ENCODE data around the gene FBXO11.
A peak's percentile ranks its signal among the peaks of the same experiment; 100 is the strongest.
"Not testable (repeated sequence)": the region's sequence is repeated elsewhere in the genome, so short reads cannot be mapped to it uniquely, and the experiment has no call there.

FBXO11 gene

GRCh38 chr2:47868611-47869352 is 37.5 kb downstream of the FBXO11 start:
- Histone ChIP-seq H3K4me3 (ENCODE audit: low read length) (no peak overlapping the region), H3K4me1 (ENCODE audit: control insufficient read depth, insufficient read depth, low read length) (peaks cover 27% of the 10 kb centered on the region), H3K36me3 (ENCODE audit: insufficient read depth, low read length) (peaks cover 19% of the 10 kb centered on the region), H3K4me2 (ENCODE audit: low read length) (no peak overlapping the region), H3K9me3 (replicated peaks; ENCODE audit: low read length) (no peaks in the 10 kb centered on the region), H3K27me3 (ENCODE audit: control insufficient read depth, insufficient read depth, low read length) (no peaks in the 10 kb centered on the region), H3K9ac (ENCODE audit: low read depth, low read length) (no peak overlapping the region)

DNA sequence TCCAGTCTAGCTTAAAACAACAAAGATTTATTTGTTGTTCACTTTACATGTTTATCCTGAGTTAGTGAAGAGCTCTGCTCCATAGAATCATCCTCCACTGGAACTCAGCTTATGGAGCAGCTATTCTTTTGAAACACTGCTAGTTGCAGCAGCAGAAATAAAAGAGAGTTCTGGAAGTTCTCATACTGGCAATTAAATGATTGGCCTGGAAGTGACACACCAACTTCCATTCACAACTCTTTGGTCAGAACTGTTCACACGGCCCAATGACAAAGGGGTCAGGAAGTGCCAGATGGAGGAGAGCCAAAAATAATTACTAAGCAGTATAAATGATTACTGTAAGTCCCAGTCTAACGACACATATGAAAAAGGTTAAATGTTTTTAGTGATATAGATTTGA is 39.1 kb downstream of the FBXO11 start:
- H3K4me2 ChIP-seq (ENCODE audit: low read length): peak overlapping the region; percentile 23
- no peak overlapping the region for H3K4me3 ChIP-seq (ENCODE audit: low read length)
- H3K9ac ChIP-seq (ENCODE audit: low read depth, low read length): no peak overlapping the region
- peaks cover 11% of the 10 kb centered on the region for H3K36me3 ChIP-seq (ENCODE audit: insufficient read depth, low read length)
- H3K9me3 ChIP-seq (replicated peaks; ENCODE audit: low read length): no peaks in the 10 kb centered on the region
- peaks cover 27% of the 10 kb centered on the region for H3K4me1 ChIP-seq (ENCODE audit: control insufficient read depth, insufficient read depth, low read length)
- no peaks in the 10 kb centered on the region for H3K27me3 ChIP-seq (ENCODE audit: control insufficient read depth, insufficient read depth, low read length)

GRCh38 chr2:47864566-47864965 is 41.7 kb downstream of the FBXO11 start:
- H3K4me1 ChIP-seq (ENCODE audit: control insufficient read depth, insufficient read depth, low read length): peaks cover 17% of the 10 kb centered on the region
- no peak overlapping the region for H3K9ac ChIP-seq (ENCODE audit: low read depth, low read length)
- peaks cover 9% of the 10 kb centered on the region for H3K36me3 ChIP-seq (ENCODE audit: insufficient read depth, low read length)
- no peaks in the 10 kb centered on the region for H3K27me3 ChIP-seq (ENCODE audit: control insufficient read depth, insufficient read depth, low read length)
- H3K4me3 ChIP-seq (ENCODE audit: low read length): no peak overlapping the region
- H3K9me3 ChIP-seq (replicated peaks; ENCODE audit: low read length): no peaks in the 10 kb centered on the region
- no peak overlapping the region for H3K4me2 ChIP-seq (ENCODE audit: low read length)

DNA sequence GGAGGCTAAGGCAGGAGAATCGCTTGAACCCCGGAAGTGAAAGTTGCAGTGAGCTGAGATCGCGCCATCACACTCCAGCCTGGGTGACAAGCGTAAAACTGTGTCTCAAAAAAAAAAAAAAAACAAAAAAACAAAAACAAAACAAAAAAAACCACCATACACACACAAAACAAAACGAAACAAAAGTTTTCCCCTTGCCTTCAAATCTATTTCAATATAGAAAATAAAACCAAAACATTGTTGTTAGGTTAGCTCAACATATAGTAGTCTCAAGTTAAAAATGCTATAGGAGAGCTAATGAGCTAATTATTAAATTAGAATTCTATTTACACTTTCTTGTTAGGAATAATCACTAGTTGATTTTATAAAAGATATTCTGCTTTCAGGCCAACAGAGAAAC is 43.3 kb downstream of the FBXO11 start:
- H3K4me3 ChIP-seq (ENCODE audit: low read length): no peak overlapping the region
- H3K4me1 ChIP-seq (ENCODE audit: control insufficient read depth, insufficient read depth, low read length): peaks cover 13% of the 10 kb centered on the region
- H3K4me2 ChIP-seq (ENCODE audit: low read length): no peak overlapping the region
- H3K36me3 ChIP-seq (ENCODE audit: insufficient read depth, low read length): peaks cover 3% of the 10 kb centered on the region
- H3K9me3 ChIP-seq (replicated peaks; ENCODE audit: low read length): no peaks in the 10 kb centered on the region
- H3K9ac ChIP-seq (ENCODE audit: low read depth, low read length): no peak overlapping the region
- no peaks in the 10 kb centered on the region for H3K27me3 ChIP-seq (ENCODE audit: control insufficient read depth, insufficient read depth, low read length)

- not testable (repeated sequence) for H3K27me3 ChIP-seq (ENCODE audit: control insufficient read depth, insufficient read depth, low read length); H3K4me1 ChIP-seq (ENCODE audit: control insufficient read depth, insufficient read depth, low read length); H3K4me3 ChIP-seq (ENCODE audit: low read length); H3K36me3 ChIP-seq (ENCODE audit: insufficient read depth, low read length); H3K4me2 ChIP-seq (ENCODE audit: low read length); H3K9ac ChIP-seq (ENCODE audit: low read depth, low read length); H3K9me3 ChIP-seq (replicated peaks; ENCODE audit: low read length)
Observed at GRCh38 chr2:47853067-47853777, 53.1 kb downstream of the FBXO11 start.

DNA sequence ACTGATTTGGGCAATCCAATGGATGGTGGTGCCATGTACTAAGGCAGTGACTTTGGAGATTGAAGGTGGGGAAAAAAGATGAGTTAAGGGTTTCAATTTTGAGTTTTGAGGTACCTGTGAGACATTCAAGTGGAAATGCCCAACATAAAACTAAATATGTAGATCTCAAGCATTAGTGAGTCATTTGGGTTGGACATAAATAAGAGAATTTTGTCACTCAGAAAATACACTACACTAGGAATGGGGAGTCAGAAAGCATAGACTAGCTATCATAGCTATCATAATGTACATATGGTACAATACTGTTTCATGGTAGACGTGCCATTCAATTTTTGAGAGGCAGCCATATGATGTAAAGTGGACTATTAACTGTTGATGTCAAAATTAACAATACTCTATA is 56.1 kb downstream of the FBXO11 start:
- no peak overlapping the region for H3K9ac ChIP-seq (ENCODE audit: low read depth, low read length)
- H3K9me3 ChIP-seq (replicated peaks; ENCODE audit: low read length): no peaks in the 10 kb centered on the region
- H3K36me3 ChIP-seq (ENCODE audit: insufficient read depth, low read length): peaks cover 5% of the 10 kb centered on the region
- H3K4me2 ChIP-seq (ENCODE audit: low read length): no peak overlapping the region
- H3K4me1 ChIP-seq (ENCODE audit: control insufficient read depth, insufficient read depth, low read length): no peaks in the 10 kb centered on the region
- H3K27me3 ChIP-seq (ENCODE audit: control insufficient read depth, insufficient read depth, low read length): no peaks in the 10 kb centered on the region
- no peak overlapping the region for H3K4me3 ChIP-seq (ENCODE audit: low read length)

DNA sequence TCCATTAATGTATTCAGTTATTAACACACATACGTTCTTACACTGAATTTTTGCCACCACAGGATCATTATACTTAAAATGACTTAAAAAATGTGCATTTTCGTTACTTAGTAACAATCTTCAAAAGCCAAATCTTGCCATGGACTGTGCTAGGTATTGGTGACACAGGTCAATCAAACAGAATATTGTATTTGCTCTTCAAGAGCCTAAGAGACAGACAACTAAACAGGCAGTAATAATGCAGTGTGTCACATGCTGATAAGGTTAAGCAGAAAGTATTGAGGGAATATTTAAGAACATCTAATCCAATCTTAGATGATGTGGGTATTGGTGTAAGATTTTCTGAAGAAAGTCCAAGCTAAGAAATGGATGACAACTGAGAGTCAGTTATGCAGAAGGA is 56.9 kb downstream of the FBXO11 start:
- Histone ChIP-seq H3K9me3 (replicated peaks; ENCODE audit: low read length) (no peaks in the 10 kb centered on the region), H3K9ac (ENCODE audit: low read depth, low read length) (no peak overlapping the region), H3K4me3 (ENCODE audit: low read length) (no peak overlapping the region), H3K4me2 (ENCODE audit: low read length) (no peak overlapping the region), H3K36me3 (ENCODE audit: insufficient read depth, low read length) (peaks cover 5% of the 10 kb centered on the region), H3K27me3 (ENCODE audit: control insufficient read depth, insufficient read depth, low read length) (no peaks in the 10 kb centered on the region), H3K4me1 (ENCODE audit: control insufficient read depth, insufficient read depth, low read length) (no peaks in the 10 kb centered on the region)

GRCh38 chr2:47844162-47844561 is 62.1 kb downstream of the FBXO11 start:
- H3K27me3 ChIP-seq (ENCODE audit: control insufficient read depth, insufficient read depth, low read length): no peaks in the 10 kb centered on the region
- no peaks in the 10 kb centered on the region for H3K9me3 ChIP-seq (replicated peaks; ENCODE audit: low read length)
- H3K4me2 ChIP-seq (ENCODE audit: low read length): no peak overlapping the region
- no peak overlapping the region for H3K4me3 ChIP-seq (ENCODE audit: low read length)
- H3K4me1 ChIP-seq (ENCODE audit: control insufficient read depth, insufficient read depth, low read length): no peaks in the 10 kb centered on the region
- H3K36me3 ChIP-seq (ENCODE audit: insufficient read depth, low read length): peaks cover 3% of the 10 kb centered on the region
- H3K9ac ChIP-seq (ENCODE audit: low read depth, low read length): no peak overlapping the region

DNA sequence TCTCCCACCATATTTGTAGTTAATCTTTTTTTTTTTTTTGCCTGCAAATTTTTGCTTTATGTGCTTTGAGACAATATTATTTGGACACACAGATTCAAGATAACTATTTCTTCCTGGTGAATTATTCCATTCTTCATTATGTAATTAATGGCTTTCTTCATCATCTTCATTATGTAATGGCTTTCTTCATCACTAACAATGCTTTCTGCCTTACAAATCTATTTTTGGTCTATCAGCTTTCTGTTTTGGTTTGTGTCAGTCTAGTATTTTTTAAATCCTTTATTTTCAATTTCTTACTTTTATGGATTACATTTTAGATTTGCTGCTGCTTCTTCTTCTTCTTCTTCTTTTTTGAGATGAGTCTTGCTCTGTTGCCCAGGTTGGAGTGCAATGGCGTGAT is 62.9 kb downstream of the FBXO11 start:
- no peaks in the 10 kb centered on the region for H3K4me1 ChIP-seq (ENCODE audit: control insufficient read depth, insufficient read depth, low read length)
- no peak overlapping the region for H3K4me3 ChIP-seq (ENCODE audit: low read length)

GRCh38 chr2:47842846-47843245 is 63.5 kb downstream of the FBXO11 start:
- Histone ChIP-seq H3K9ac (ENCODE audit: low read depth, low read length) (no peak overlapping the region), H3K9me3 (replicated peaks; ENCODE audit: low read length) (no peaks in the 10 kb centered on the region), H3K27me3 (ENCODE audit: control insufficient read depth, insufficient read depth, low read length) (no peaks in the 10 kb centered on the region), H3K4me3 (ENCODE audit: low read length) (no peak overlapping the region), H3K4me2 (ENCODE audit: low read length) (no peak overlapping the region), H3K36me3 (ENCODE audit: insufficient read depth, low read length) (peaks cover 13% of the 10 kb centered on the region), H3K4me1 (ENCODE audit: control insufficient read depth, insufficient read depth, low read length) (no peaks in the 10 kb centered on the region)

More for the DNA sequence above, 62.9 kb downstream of the FBXO11 start:
- H3K9me3 ChIP-seq (replicated peaks; ENCODE audit: low read length): no peaks in the 10 kb centered on the region
- H3K36me3 ChIP-seq (ENCODE audit: insufficient read depth, low read length): peaks cover 10% of the 10 kb centered on the region
- no peak overlapping the region for H3K9ac ChIP-seq (ENCODE audit: low read depth, low read length)
- no peaks in the 10 kb centered on the region for H3K27me3 ChIP-seq (ENCODE audit: control insufficient read depth, insufficient read depth, low read length)
- no peak overlapping the region for H3K4me2 ChIP-seq (ENCODE audit: low read length)

GRCh38 chr2:47838686-47839085 is 67.6 kb downstream of the FBXO11 start:
- Histone ChIP-seq H3K4me2 (ENCODE audit: low read length) (no peak overlapping the region), H3K9me3 (replicated peaks; ENCODE audit: low read length) (no peaks in the 10 kb centered on the region), H3K9ac (ENCODE audit: low read depth, low read length) (no peak overlapping the region), H3K27me3 (ENCODE audit: control insufficient read depth, insufficient read depth, low read length) (no peaks in the 10 kb centered on the region), H3K4me1 (ENCODE audit: control insufficient read depth, insufficient read depth, low read length) (no peaks in the 10 kb centered on the region), H3K4me3 (ENCODE audit: low read length) (no peak overlapping the region), H3K36me3 (ENCODE audit: insufficient read depth, low read length) (peaks cover 46% of the 10 kb centered on the region)

GRCh38 chr2:47838249-47838648 is 68.0 kb downstream of the FBXO11 start:
- Histone ChIP-seq H3K4me2 (ENCODE audit: low read length) (no peak overlapping the region), H3K9ac (ENCODE audit: low read depth, low read length) (no peak overlapping the region)

More at GRCh38 chr2:47838249-47838648, 68.0 kb downstream of the FBXO11 start:
- Histone ChIP-seq H3K9me3 (replicated peaks; ENCODE audit: low read length) (no peaks in the 10 kb centered on the region), H3K27me3 (ENCODE audit: control insufficient read depth, insufficient read depth, low read length) (no peaks in the 10 kb centered on the region), H3K4me3 (ENCODE audit: low read length) (no peak overlapping the region), H3K4me1 (ENCODE audit: control insufficient read depth, insufficient read depth, low read length) (no peaks in the 10 kb centered on the region), H3K36me3 (ENCODE audit: insufficient read depth, low read length) (peaks cover 50% of the 10 kb centered on the region)

Measured in skeletal muscle satellite cell (primary cell).